Liver (tissue), 9 donors: Measurements from ENCODE around the gene NCBP1. TPM values are rescaled to one million over a fixed set of nuclear protein-coding genes. Genes with fewer than 3 reads are reported as not detected.
A peak's percentile ranks its signal among the peaks of the same experiment; 100 is the strongest.

Source experiments
- DNase-seq: peaks from one replicate; pipeline ENCODE4 v3.0.0-alpha.2; 2017; ENCODE audit warnings: low spot score
- H3K27ac ChIP-seq, 2 donors: one replicate each; pipeline ENCODE4 v1.7.0; 2013; ENCODE audit warnings: inconsistent platforms in 2 of 2, low read length in 2 of 2, control low read depth in 1 of 2, low read depth in 1 of 2, mild to moderate bottlenecking in 1 of 2
- H3K27me3 ChIP-seq, 4 donors: one replicate each; pipeline versions ENCODE4 v1.6.1 to v1.7.0; 2013; ENCODE audit warnings: low read length in 3 of 4, inconsistent platforms in 1 of 4, mild to moderate bottlenecking in 1 of 4, moderate library complexity in 1 of 4; ENCODE audit not compliant: control insufficient read depth in 4 of 4, insufficient read depth in 4 of 4
- H3K36me3 ChIP-seq, 4 donors: one replicate each; pipeline versions ENCODE4 v1.6.1 to v1.7.0; 2013; ENCODE audit warnings: low read length in 3 of 4, mild to moderate bottlenecking in 3 of 4, low read depth in 1 of 4, moderate library complexity in 1 of 4; ENCODE audit not compliant: control insufficient read depth in 4 of 4, insufficient read depth in 3 of 4
- H3K4me1 ChIP-seq, 4 donors: one replicate each; pipeline versions ENCODE4 v1.6.1 to v1.7.0; 2013; ENCODE audit warnings: low read length in 3 of 4, mild to moderate bottlenecking in 3 of 4, moderate library complexity in 1 of 4; ENCODE audit not compliant: control insufficient read depth in 4 of 4, insufficient read depth in 4 of 4
- H3K4me3 ChIP-seq, 3 donors: one replicate each; pipeline versions ENCODE4 v1.6.1 to v1.7.0; 2013; ENCODE audit warnings: low read length in 3 of 3, control low read depth in 1 of 3, low read depth in 1 of 3, mild to moderate bottlenecking in 1 of 3
- H3K9ac ChIP-seq, 2 donors: one replicate each; pipeline ENCODE4 v1.7.0; 2013; ENCODE audit warnings: low read length in 2 of 2, mild to moderate bottlenecking in 2 of 2, moderate library complexity in 2 of 2, control low read depth in 1 of 2, low read depth in 1 of 2
- H3K9me3 ChIP-seq, 4 donors: one replicate each; pipeline versions ENCODE4 v1.6.1 to v1.7.0; 2013; ENCODE audit warnings: low read length in 3 of 4; ENCODE audit not compliant: control insufficient read depth in 4 of 4
- EGR1 ChIP-seq, 2 donors: IDR thresholded peaks; 2 replicates each; pipeline ENCODE4 v1.6.1; 2016 to 2018; ENCODE audit warnings: antibody characterized with exemption in 2 of 2, low read depth in 2 of 2
- FOXA1 ChIP-seq: IDR thresholded peaks from 2 replicates; pipeline ENCODE4 v1.6.1; 2016; ENCODE audit warnings: antibody characterized with exemption
- FOXA2 ChIP-seq: IDR thresholded peaks from 2 replicates; pipeline ENCODE4 v1.6.1; 2016; ENCODE audit warnings: antibody characterized with exemption
- GABPA ChIP-seq, 2 donors: IDR thresholded peaks in 1 of 2; conservative IDR thresholded peaks in 1 of 2; 2 replicates each; pipeline ENCODE4 v1.6.1; 2016; ENCODE audit warnings: antibody characterized with exemption in 2 of 2, mild to moderate bottlenecking in 1 of 2, moderate library complexity in 1 of 2
- HNF4A ChIP-seq, 2 donors: conservative IDR thresholded peaks; 2 replicates each; pipeline ENCODE4 v1.6.1; 2016; ENCODE audit warnings: antibody characterized with exemption in 2 of 2, mild to moderate bottlenecking in 2 of 2
- JUND ChIP-seq, 2 donors: IDR thresholded peaks; 2 replicates each; pipeline ENCODE4 v1.6.1; 2016; ENCODE audit warnings: antibody characterized with exemption in 2 of 2
- MAX ChIP-seq: IDR thresholded peaks from 2 replicates; pipeline ENCODE4 v1.6.1; 2016; ENCODE audit warnings: antibody characterized with exemption
- NR2F2 ChIP-seq: IDR thresholded peaks from 2 replicates; pipeline ENCODE4 v1.6.1; 2016; ENCODE audit warnings: antibody characterized with exemption
- RAD21 ChIP-seq, 2 donors: IDR thresholded peaks; 2 replicates each; pipeline ENCODE4 v1.6.1; 2016; ENCODE audit warnings: antibody characterized with exemption in 2 of 2, mild to moderate bottlenecking in 2 of 2
- RXRA ChIP-seq, 2 donors: IDR thresholded peaks; 2 replicates each; pipeline ENCODE4 v1.6.1; 2017 to 2018; ENCODE audit warnings: antibody characterized with exemption in 2 of 2, mild to moderate bottlenecking in 1 of 2
- SP1 ChIP-seq: IDR thresholded peaks from 2 replicates; pipeline ENCODE4 v1.6.1; 2018; ENCODE audit warnings: antibody characterized with exemption, mild to moderate bottlenecking
- TAF1 ChIP-seq: conservative IDR thresholded peaks from 2 replicates; pipeline ENCODE4 v1.6.1; 2016; ENCODE audit warnings: antibody characterized with exemption, mild to moderate bottlenecking
- YY1 ChIP-seq: IDR thresholded peaks from 2 replicates; pipeline ENCODE4 v1.6.1; 2016; ENCODE audit warnings: antibody characterized with exemption, mild to moderate bottlenecking
- ZBTB33 ChIP-seq: IDR thresholded peaks from 2 replicates; pipeline ENCODE4 v1.6.1; 2016; ENCODE audit warnings: antibody characterized with exemption
- WGBS: extraction: QIAGEN DNeasy Blood & Tissue Kit; methylation state at CpG from one replicate; pipeline ENCODE4 v1.1.7; 2013; 5-methylcytosine and 5-hydroxymethylcytosine counted together
- polyA plus RNA-seq, 2 donors: library from polyadenylated mRNA; stranded (reverse) in 1 of 2; unstranded in 1 of 2; fragments of 200-250 nt in 1 of 2; fragments of >200 nt in 1 of 2; fragmentation: Nextera tagmentation in 1 of 2; extraction: Ambion mirVana in 1 of 2; gene quantifications; one replicate each; pipeline versions ENCODE4 v1.2.1 to v1.2.3, GENCODE V29; 2013 to 2015
- total RNA-seq, 2 donors: library from RNA; depleted of rRNA; stranded (reverse); fragments of >200 nt; gene quantifications; one replicate each; pipeline ENCODE4 v1.2.3, GENCODE V29; 2014
- TF ChIP-seq, protein P1 (sequence below): IDR thresholded peaks from 2 replicates; pipeline ENCODE4 v1.6.1; 2016; ENCODE audit warnings: antibody characterized with exemption, mild to moderate bottlenecking
- TF ChIP-seq, protein P2 (sequence below): IDR thresholded peaks from 2 replicates; pipeline ENCODE4 v1.6.1; 2016; ENCODE audit warnings: antibody characterized with exemption
- donor health status: healthy.
- donor health status: healthy.
- donor health status: healthy.
- donor health status: healthy.
- donor health status: healthy.

NCBP1 gene
- total and polyA plus RNA-seq, 4 donors: 6.6 to 16.6 (median 12.5) TPM

GRCh38 chr9:97658707-97659106, 25.1 kb downstream of the NCBP1 start (continued):
- no peak for TF ChIP-seq SP1

GRCh38 chr9:97659771-97660170, 26.1 kb downstream of the NCBP1 start:
- Histone ChIP-seq H3K9ac (no peak overlapping the region), H3K4me3 (no peak overlapping the region), H3K27ac (no peak overlapping the region), H3K4me1 (no peaks in the 10 kb centered on the region), H3K9me3 (no peaks in the 10 kb centered on the region), H3K27me3 (no peaks in the 10 kb centered on the region), H3K36me3 (peaks cover 9 to 78% (median 62%) of the 10 kb centered on the region in 4 donors)
- DNase-seq: no peak
- TF ChIP-seq FOXA2 (no peak), NR2F2 (no peak), TAF1 (no peak), EGR1 (IDR thresholded peaks at IDR 0.05; ENCODE audit: low read depth in 2 of 2) (no peak), ZBTB33 (no peak), RAD21 (IDR thresholded peaks at IDR 0.05) (no peak), GABPA (IDR thresholded peaks at IDR 0.05 in 1 of 2, conservative IDR thresholded peaks at IDR 0.05 in 1 of 2) (no peak), JUND (IDR thresholded peaks at IDR 0.05) (no peak), RXRA (IDR thresholded peaks at IDR 0.05) (no peak), MAX (no peak), HNF4A (conservative IDR thresholded peaks at IDR 0.05) (no peak), SP1 (no peak), FOXA1 (no peak)
- TF ChIP-seq, protein P1, sequence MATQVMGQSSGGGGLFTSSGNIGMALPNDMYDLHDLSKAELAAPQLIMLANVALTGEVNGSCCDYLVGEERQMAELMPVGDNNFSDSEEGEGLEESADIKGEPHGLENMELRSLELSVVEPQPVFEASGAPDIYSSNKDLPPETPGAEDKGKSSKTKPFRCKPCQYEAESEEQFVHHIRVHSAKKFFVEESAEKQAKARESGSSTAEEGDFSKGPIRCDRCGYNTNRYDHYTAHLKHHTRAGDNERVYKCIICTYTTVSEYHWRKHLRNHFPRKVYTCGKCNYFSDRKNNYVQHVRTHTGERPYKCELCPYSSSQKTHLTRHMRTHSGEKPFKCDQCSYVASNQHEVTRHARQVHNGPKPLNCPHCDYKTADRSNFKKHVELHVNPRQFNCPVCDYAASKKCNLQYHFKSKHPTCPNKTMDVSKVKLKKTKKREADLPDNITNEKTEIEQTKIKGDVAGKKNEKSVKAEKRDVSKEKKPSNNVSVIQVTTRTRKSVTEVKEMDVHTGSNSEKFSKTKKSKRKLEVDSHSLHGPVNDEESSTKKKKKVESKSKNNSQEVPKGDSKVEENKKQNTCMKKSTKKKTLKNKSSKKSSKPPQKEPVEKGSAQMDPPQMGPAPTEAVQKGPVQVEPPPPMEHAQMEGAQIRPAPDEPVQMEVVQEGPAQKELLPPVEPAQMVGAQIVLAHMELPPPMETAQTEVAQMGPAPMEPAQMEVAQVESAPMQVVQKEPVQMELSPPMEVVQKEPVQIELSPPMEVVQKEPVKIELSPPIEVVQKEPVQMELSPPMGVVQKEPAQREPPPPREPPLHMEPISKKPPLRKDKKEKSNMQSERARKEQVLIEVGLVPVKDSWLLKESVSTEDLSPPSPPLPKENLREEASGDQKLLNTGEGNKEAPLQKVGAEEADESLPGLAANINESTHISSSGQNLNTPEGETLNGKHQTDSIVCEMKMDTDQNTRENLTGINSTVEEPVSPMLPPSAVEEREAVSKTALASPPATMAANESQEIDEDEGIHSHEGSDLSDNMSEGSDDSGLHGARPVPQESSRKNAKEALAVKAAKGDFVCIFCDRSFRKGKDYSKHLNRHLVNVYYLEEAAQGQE: no peak
- TF ChIP-seq, protein P2, sequence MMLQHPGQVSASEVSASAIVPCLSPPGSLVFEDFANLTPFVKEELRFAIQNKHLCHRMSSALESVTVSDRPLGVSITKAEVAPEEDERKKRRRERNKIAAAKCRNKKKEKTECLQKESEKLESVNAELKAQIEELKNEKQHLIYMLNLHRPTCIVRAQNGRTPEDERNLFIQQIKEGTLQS: no peak
- 94% methylated on average over 3 of the region's 3 CpGs for WGBS

DNA sequence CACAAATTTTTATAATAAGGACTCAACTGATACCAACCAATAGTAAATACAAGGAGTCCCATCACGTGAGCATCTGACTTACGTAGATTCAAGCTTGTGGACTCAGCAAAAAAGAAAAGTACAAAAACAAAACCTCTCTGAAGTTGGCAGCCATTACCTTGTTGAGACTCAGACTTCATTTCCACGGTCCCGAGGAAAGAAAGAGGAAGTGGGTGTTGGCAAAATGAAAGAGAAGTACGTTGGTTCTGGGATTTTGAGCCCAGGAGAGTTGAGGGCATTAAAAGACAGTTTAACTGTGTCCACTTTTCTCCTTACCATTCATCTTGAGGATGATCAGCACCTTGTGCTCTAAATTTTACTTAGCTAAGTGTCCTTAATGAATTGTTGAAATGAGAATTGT, 26.7 kb downstream of the NCBP1 start:
- no peaks in the 10 kb centered on the region for H3K4me1 ChIP-seq
- H3K9ac ChIP-seq: no peak overlapping the region
- peaks cover 9 to 79% (median 62%) of the 10 kb centered on the region in 4 donors for H3K36me3 ChIP-seq
- no peak for DNase-seq
- H3K9me3 ChIP-seq: no peaks in the 10 kb centered on the region
- H3K27ac ChIP-seq: no peak overlapping the region
- 79% methylated on average over 5 of the region's 5 CpGs for WGBS
- no peaks in the 10 kb centered on the region for H3K27me3 ChIP-seq
- H3K4me3 ChIP-seq: no peak overlapping the region
- no peak for TF ChIP-seq RAD21 (IDR thresholded peaks at IDR 0.05)
- TF ChIP-seq GABPA (IDR thresholded peaks at IDR 0.05 in 1 of 2, conservative IDR thresholded peaks at IDR 0.05 in 1 of 2): no peak
- peak; percentile 16 for TF ChIP-seq YY1
